ENCODE results near the gene SCGB2B2. TPM values are rescaled to one million over a fixed set of nuclear protein-coding genes. Genes with fewer than 3 reads are reported as not detected.
"Not testable (repeated sequence)": the region's sequence is repeated elsewhere in the genome, so short reads cannot be mapped to it uniquely, and the experiment has no call there.

SCGB2B2 gene
- total RNA-seq, 4 donors from 2014 or later: 4.3 to 8.3 (median 6.6) TPM

GRCh38 chr19:34669305-34669704 is 7.7 kb downstream of the SCGB2B2 start:
- intact Hi-C loops (cut with DNase I; ENCODE audit: low total_unique reads): no loop called here
- H3K4me3 ChIP-seq (ENCODE audit: low read depth, poor library complexity, severe bottlenecking): no peak overlapping the region
- TF ChIP-seq CTCF (IDR thresholded peaks at IDR 0.05): no peak
- no peak for TF ChIP-seq POLR2A (IDR thresholded peaks at IDR 0.05)
- WGBS, 2 donors: 54 to 59% methylated on average over 6 to 7 of the region's 7 CpGs
- no peak for DNase-seq (ENCODE audit: low spot score in 2 of 2)

DNA sequence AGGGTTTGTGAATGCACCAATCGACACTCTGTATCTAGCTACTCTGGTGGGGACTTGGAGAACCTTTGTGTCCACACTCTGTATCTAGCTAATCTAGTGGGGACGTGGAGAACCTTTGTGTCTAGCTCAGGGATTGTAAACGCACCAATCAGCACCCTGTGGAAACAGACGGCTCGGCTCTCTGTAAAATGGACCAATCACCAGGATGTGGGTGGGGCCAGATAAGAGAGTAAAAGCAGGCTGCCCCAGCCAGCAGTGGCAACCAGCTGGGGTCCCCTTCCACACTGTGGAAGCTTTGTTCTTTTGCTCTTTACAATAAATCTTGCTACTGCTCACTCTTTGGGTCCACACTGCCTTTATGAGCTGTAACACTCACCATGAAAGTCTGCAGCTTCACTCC is 8.3 kb downstream of the SCGB2B2 start:
- intact Hi-C loops (cut with DNase I; ENCODE audit: low total_unique reads); H3K4me3 ChIP-seq (ENCODE audit: low read depth, poor library complexity, severe bottlenecking); DNase-seq (ENCODE audit: low spot score in 2 of 2): not testable (repeated sequence)
- WGBS, 2 donors: 78 to 83% methylated on average over 5 of the region's 5 CpGs

- intact Hi-C loops (cut with DNase I; ENCODE audit: low total_unique reads); DNase-seq (ENCODE audit: low spot score in 2 of 2); H3K4me3 ChIP-seq (ENCODE audit: low read depth, poor library complexity, severe bottlenecking): not testable (repeated sequence)
- 94 to 96% methylated on average over 14 to 28 of the region's 36 CpGs for WGBS, 2 donors
Observed at GRCh38 chr19:34668077-34668689, 8.8 kb downstream of the SCGB2B2 start.

- DNase-seq (ENCODE audit: low spot score in 2 of 2): no peak
- 62 to 71% methylated on average over 12 to 17 of the region's 17 CpGs for WGBS, 2 donors
- no peak for TF ChIP-seq POLR2A (IDR thresholded peaks at IDR 0.05)
Observed at GRCh38 chr19:34667349-34668076, 9.4 kb downstream of the SCGB2B2 start.

GRCh38 chr19:34666958-34667265 is 10.0 kb downstream of the SCGB2B2 start:
- DNase-seq (ENCODE audit: low spot score in 2 of 2): no peak
- intact Hi-C loops (cut with DNase I; ENCODE audit: low total_unique reads): no loop called here
- TF ChIP-seq CTCF (IDR thresholded peaks at IDR 0.05): no peak
- no peak for TF ChIP-seq POLR2A (IDR thresholded peaks at IDR 0.05)
- WGBS, 2 donors: 88 to 90% methylated on average over 9 of the region's 9 CpGs
- no peak overlapping the region for H3K4me3 ChIP-seq (ENCODE audit: low read depth, poor library complexity, severe bottlenecking)

More at GRCh38 chr19:34667349-34668076, 9.4 kb downstream of the SCGB2B2 start:
- intact Hi-C loops (cut with DNase I; ENCODE audit: low total_unique reads): no loop called here
- H3K4me3 ChIP-seq (ENCODE audit: low read depth, poor library complexity, severe bottlenecking): no peak overlapping the region

DNA sequence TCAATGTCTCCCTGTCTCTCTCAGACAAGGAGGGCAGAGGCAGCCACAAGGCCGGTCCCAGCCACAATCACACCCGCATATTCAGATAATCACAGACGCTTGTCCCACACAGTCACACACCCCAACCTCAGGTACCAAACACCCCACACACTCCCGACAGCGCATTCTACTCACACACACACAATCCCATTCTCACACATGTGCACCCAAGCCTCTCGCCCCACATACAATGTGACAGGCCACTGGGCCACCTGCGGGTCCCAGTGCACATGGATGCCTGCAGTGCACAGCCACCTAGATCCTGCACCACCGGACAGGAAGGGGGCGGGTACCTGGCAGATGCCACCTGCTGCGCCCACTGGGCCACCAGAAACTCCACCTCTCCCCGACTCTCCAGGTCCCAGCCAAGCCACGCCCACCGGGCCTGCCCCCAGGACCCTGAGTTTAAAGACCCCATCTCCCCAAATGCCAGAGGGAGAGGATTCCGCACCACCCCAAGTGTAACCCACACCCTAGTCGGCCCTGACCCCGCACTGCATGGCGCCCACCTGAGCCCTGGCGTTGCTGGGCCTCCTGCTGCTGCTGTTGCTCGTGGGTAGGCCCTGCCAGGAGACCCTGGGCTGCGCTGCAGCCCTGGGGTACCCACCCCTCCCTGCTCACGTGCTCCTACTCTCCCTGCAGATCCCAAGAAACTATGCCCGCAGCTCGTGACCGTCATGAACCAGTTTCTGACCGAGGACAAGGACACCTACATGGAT is 10.6 kb downstream of the SCGB2B2 start:
- no peak for DNase-seq (ENCODE audit: low spot score in 2 of 2)
- H3K4me3 ChIP-seq (ENCODE audit: low read depth, poor library complexity, severe bottlenecking): no peak overlapping the region
- intact Hi-C loops (cut with DNase I; ENCODE audit: low total_unique reads): no loop called here
- TF ChIP-seq POLR2A (IDR thresholded peaks at IDR 0.05) (no peak), CTCF (IDR thresholded peaks at IDR 0.05) (no peak)
- 94% methylated on average over 24 to 25 of the region's 25 CpGs for WGBS, 2 donors

GRCh38 chr19:34665275-34665674 is 11.7 kb downstream of the SCGB2B2 start:
- DNase-seq (ENCODE audit: low spot score in 2 of 2); intact Hi-C loops (cut with DNase I; ENCODE audit: low total_unique reads); H3K4me3 ChIP-seq (ENCODE audit: low read depth, poor library complexity, severe bottlenecking): not testable (repeated sequence)
- 69 to 85% methylated on average over 4 of the region's 4 CpGs for WGBS, 2 donors

All from lower leg skin (tissue), 4 donors.